Keratinocyte (primary cell): ENCODE measurements around the gene KRT9. TPM values are rescaled to one million over a fixed set of nuclear protein-coding genes. Genes with fewer than 3 reads are reported as not detected.

ENCODE experiments used
- DNase-seq: peaks from one replicate; pipeline ENCODE4 v3.0.0-alpha.2; 2011; ENCODE audit warnings: low read depth, missing footprints, low spot score
- FAIRE-seq: peaks from 2 replicates; lab custom pipeline; 2011; peaks lifted over from hg19 to GRCh38; lab: Jason Lieb, UNC
- H2AFZ ChIP-seq: 2 replicates; pipeline ENCODE4 v1.6.0; 2012; ENCODE audit warnings: low read length, control low read depth, inconsistent platforms; ENCODE audit not compliant: control insufficient read depth
- H3K27ac ChIP-seq: 2 replicates; pipeline ENCODE4 v1.5.1; 2011; ENCODE audit warnings: low read length; ENCODE audit not compliant: control insufficient read depth, insufficient read depth
- H3K27me3 ChIP-seq: 3 replicates; pipeline ENCODE4 v1.6.0; 2011; ENCODE audit warnings: low read length; ENCODE audit not compliant: control insufficient read depth, insufficient read depth; ENCODE audit errors: extremely low read depth
- H3K36me3 ChIP-seq, 2 experiments: 2 replicates in 1 of 2; 3 replicates in 1 of 2; pipeline ENCODE4 v1.5.1; 2011; ENCODE audit warnings: low read length in 2 of 2, mild to moderate bottlenecking in 1 of 2; ENCODE audit not compliant: control insufficient read depth in 2 of 2, insufficient read depth in 2 of 2; ENCODE audit errors: extremely low read depth in 1 of 2
- H3K4me1 ChIP-seq: 3 replicates; pipeline ENCODE4 v1.5.1; 2011; ENCODE audit warnings: low read length; ENCODE audit not compliant: control insufficient read depth, insufficient read depth; ENCODE audit errors: extremely low read depth
- H3K4me2 ChIP-seq: 3 replicates; pipeline ENCODE4 v1.6.0; 2011; ENCODE audit warnings: low read depth, low read length; ENCODE audit not compliant: control insufficient read depth, insufficient read depth; ENCODE audit errors: extremely low read depth
- H3K4me3 ChIP-seq, 3 experiments: fragments of 200-600 bp in 1 of 3; sonication (generic) in 1 of 3; 2 replicates in 2 of 3; 3 replicates in 1 of 3; pipeline ENCODE4 v1.5.1; 2011 to 2016; ENCODE audit warnings: low read length in 3 of 3, mild to moderate bottlenecking in 3 of 3, control low read depth in 2 of 3, inconsistent platforms in 1 of 3, low read depth in 1 of 3, mixed read lengths in 1 of 3, mixed run types in 1 of 3, moderate library complexity in 1 of 3; ENCODE audit not compliant: control insufficient read depth in 2 of 3, insufficient read depth in 2 of 3; ENCODE audit errors: extremely low read depth in 1 of 3
- H3K79me2 ChIP-seq: 2 replicates; pipeline ENCODE4 v1.6.0; 2012; ENCODE audit warnings: low read length; ENCODE audit not compliant: control insufficient read depth, insufficient read depth
- H3K9ac ChIP-seq: 3 replicates; pipeline ENCODE4 v1.6.0; 2011; ENCODE audit warnings: low read length; ENCODE audit not compliant: control insufficient read depth, insufficient read depth; ENCODE audit errors: extremely low read depth
- H3K9me1 ChIP-seq: 3 replicates; pipeline ENCODE4 v1.6.0; 2011; ENCODE audit warnings: low read length; ENCODE audit not compliant: control insufficient read depth, insufficient read depth; ENCODE audit errors: extremely low read depth
- H3K9me3 ChIP-seq: 2 replicates; pipeline ENCODE4 v1.5.1; 2012; ENCODE audit warnings: low read depth, low read length; ENCODE audit not compliant: control insufficient read depth
- H4K20me1 ChIP-seq: 3 replicates; pipeline ENCODE4 v1.6.0; 2011; ENCODE audit warnings: low read length; ENCODE audit not compliant: control insufficient read depth, insufficient read depth; ENCODE audit errors: extremely low read depth
- CTCF ChIP-seq, 3 experiments: IDR thresholded peaks in 1 of 3; conservative IDR thresholded peaks in 1 of 3; optimal IDR thresholded peaks in 1 of 3; 2 replicates in 2 of 3; 3 replicates in 1 of 3; pipeline versions ENCODE3 to v1.5.1; 2011; ENCODE audit warnings: low read length in 3 of 3, mild to moderate bottlenecking in 3 of 3, moderate library complexity in 2 of 3, control low read depth in 1 of 3, inconsistent platforms in 1 of 3; ENCODE audit not compliant: insufficient read depth in 2 of 3; ENCODE audit errors: extremely low read depth in 1 of 3
- EZH2 ChIP-seq: IDR thresholded peaks from one replicate; pipeline ENCODE4 v1.6.1; 2012; ENCODE audit warnings: inconsistent platforms, mild to moderate bottlenecking, low read length, moderate library complexity
- dilution Hi-C: fragments of 300-500 bp; cut with MboI; formaldehyde crosslinking; loops from one replicate; pipeline ENCODE4 v1.7.0; 2020; ENCODE audit warnings: low sequenced_read_pairs; ENCODE audit not compliant: extremely low pct_ligation_motif_present
- polyA plus RNA-seq, 5 experiments: library from polyadenylated mRNA; depleted of rRNA in 3 of 5; stranded (reverse) in 3 of 5; stranded (forward) in 1 of 5; unstranded in 1 of 5; fragments of >200 nt; gene quantifications; 1 replicate in 1 of 5; 2 replicates in 3 of 5; 3 replicates in 1 of 5; pipeline versions ENCODE4 v1.2.1 to v1.2.3, GENCODE V29; 2011 to 2012; ENCODE audit warnings: missing spikeins in 2 of 5, low read depth in 1 of 5, low replicate concordance in 1 of 5

KRT9 gene
- polyA plus RNA-seq, 1 donor (not counting 4 experiments of a cell fraction or from before 2014, with no cell fraction given): 1.6 TPM

- no peak overlapping the region for H3K4me2 ChIP-seq
- peaks cover 6% of the 10 kb centered on the region for H3K27me3 ChIP-seq
- H3K27ac ChIP-seq: no peak overlapping the region
- TF ChIP-seq CTCF (optimal IDR thresholded peaks at IDR 0.05 in 1 of 3, IDR thresholded peaks at IDR 0.05 in 1 of 3, conservative IDR thresholded peaks at IDR 0.05 in 1 of 3; ENCODE audit: extremely low read depth in 1 of 3, insufficient read depth in 2 of 3, low read length in 3 of 3) (no peak), EZH2 (no peak)
- DNase-seq (no peak), FAIRE-seq (no peak)
- dilution Hi-C loops: no loop called here
- peaks cover 43% of the 10 kb centered on the region for H3K4me1 ChIP-seq
- H3K36me3 ChIP-seq: no peaks in the 10 kb centered on the region
- no peaks in the 10 kb centered on the region for H3K9me3 ChIP-seq
- no peak overlapping the region for H3K9ac ChIP-seq
- no peak overlapping the region for H2AFZ ChIP-seq
- H4K20me1 ChIP-seq: no peaks in the 10 kb centered on the region
- H3K9me1 ChIP-seq: no peaks in the 10 kb centered on the region
- H3K4me3 ChIP-seq: no peak overlapping the region
- H3K79me2 ChIP-seq: no peaks in the 10 kb centered on the region
Observed at GRCh38 chr17:41532947-41533570, 38.8 kb downstream of the KRT9 start.

DNA sequence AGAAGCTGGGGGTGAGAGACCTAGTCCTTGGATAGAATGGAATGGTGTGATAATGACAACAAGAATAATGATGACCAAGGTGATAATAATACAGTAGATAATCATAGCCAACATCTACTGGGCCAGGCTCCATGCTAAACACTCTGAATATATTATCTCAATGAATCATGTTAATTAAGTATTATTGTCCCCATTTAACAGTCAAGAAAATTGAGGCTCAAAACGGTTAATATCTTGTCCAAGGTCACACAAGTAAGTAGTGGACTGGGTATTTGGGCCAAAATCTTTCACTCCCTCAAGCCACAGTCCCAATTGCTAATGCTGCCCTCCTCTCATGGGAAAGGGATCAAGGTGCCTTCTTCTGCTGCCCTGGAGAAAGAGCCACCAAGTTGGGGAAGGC, 39.9 kb downstream of the KRT9 start:
- H3K4me3 ChIP-seq: no peak overlapping the region
- peaks cover 36% of the 10 kb centered on the region for H3K4me1 ChIP-seq
- dilution Hi-C loops: no loop called here
- H3K4me2 ChIP-seq: no peak overlapping the region
- FAIRE-seq: no peak
- H3K27me3 ChIP-seq: peaks cover 15% of the 10 kb centered on the region
- H3K36me3 ChIP-seq: no peaks in the 10 kb centered on the region
- H3K9ac ChIP-seq: no peak overlapping the region
- DNase-seq: no peak
- H3K9me1 ChIP-seq: no peaks in the 10 kb centered on the region
- H4K20me1 ChIP-seq: no peaks in the 10 kb centered on the region
- no peak overlapping the region for H3K27ac ChIP-seq
- H2AFZ ChIP-seq: no peak overlapping the region
- H3K79me2 ChIP-seq: no peaks in the 10 kb centered on the region
- no peaks in the 10 kb centered on the region for H3K9me3 ChIP-seq
- no peak for TF ChIP-seq CTCF (optimal IDR thresholded peaks at IDR 0.05 in 1 of 3, IDR thresholded peaks at IDR 0.05 in 1 of 3, conservative IDR thresholded peaks at IDR 0.05 in 1 of 3; ENCODE audit: extremely low read depth in 1 of 3, insufficient read depth in 2 of 3, low read length in 3 of 3)
- TF ChIP-seq EZH2: no peak
